HepG2 (cell line): ENCODE results near the gene DSTN. TPM values are rescaled to one million over a fixed set of nuclear protein-coding genes. Genes with fewer than 3 reads are reported as not detected.
A peak's percentile ranks its signal among the peaks of the same experiment; 100 is the strongest.

Experiments used
- ATAC-seq: fragments of 200-7000 bp; cut with Tn5 transposase; 3 replicates; pipeline ENCODE4 v1.9.1; 2020; ENCODE audit warnings: mild to moderate bottlenecking, moderate library complexity
- BruUV-seq: library from RNA; stranded (reverse); fragments of 400-500 nt; replicated peaks from 2 replicates; lab custom pipeline; 2021; lab: Mats Ljungman, UMichigan
- CTCF ChIA-PET: fragments of 300-600 bp; formaldehyde crosslinking; extraction: SDS; loops from one replicate; lab custom pipeline; 2021; ENCODE audit warnings: low total read pairs, inconsistent platforms, low intra/inter-chr PET ratio; lab: Yijun Ruan, JAX
- POLR2A ChIA-PET: fragments of 350-600 bp; sonication (Branson Sonifier 250); formaldehyde crosslinking; loops from one replicate; lab custom pipeline; 2020; ENCODE audit warnings: antibody characterized with exemption, inconsistent platforms; lab: Yijun Ruan, JAX
- DNase-seq: peaks from one replicate; pipeline ENCODE4 v3.0.0-alpha.2; 2015; ENCODE audit warnings: low spot score
- FAIRE-seq: peaks from 3 replicates; lab custom pipeline; 2011; peaks lifted over from hg19 to GRCh38; lab: Jason Lieb, UNC
- H2AFZ ChIP-seq: one replicate; pipeline ENCODE4 v1.6.1; 2011; ENCODE audit warnings: low read length, inconsistent platforms
- H3K27ac ChIP-seq: fragments of 300-600 bp; 3 replicates; pipeline ENCODE4 v1.8.0; 2011; ENCODE audit warnings: mixed run types, mild to moderate bottlenecking, mixed read lengths, low read length, inconsistent platforms; ENCODE audit not compliant: insufficient read depth; ENCODE audit errors: extremely low read length
- H3K27me3 ChIP-seq, 2 experiments: fragments of 200-600 bp in 1 of 2; 2 replicates in 1 of 2; 3 replicates in 1 of 2; pipeline versions ENCODE4 v1.6.0 to v1.8.0; 2011; ENCODE audit warnings: low read length in 2 of 2, mild to moderate bottlenecking in 2 of 2, moderate library complexity in 2 of 2, inconsistent platforms in 1 of 2; ENCODE audit not compliant: insufficient read depth in 2 of 2, control insufficient read depth in 1 of 2
- H3K36me3 ChIP-seq, 2 experiments: fragments of 200-600 bp in 1 of 2; replicated peaks in 1 of 2; 2 replicates in 1 of 2; 3 replicates in 1 of 2; pipeline versions ENCODE4 v1.5.1 to v1.8.0; 2011; ENCODE audit warnings: low read length in 2 of 2, inconsistent platforms in 1 of 2; ENCODE audit not compliant: insufficient read depth in 2 of 2, control insufficient read depth in 1 of 2
- H3K4me1 ChIP-seq: 2 replicates; pipeline ENCODE4 v1.5.1; 2012; ENCODE audit warnings: low read length, inconsistent platforms; ENCODE audit not compliant: insufficient read depth
- H3K4me2 ChIP-seq: 2 replicates; pipeline ENCODE4 v1.6.0; 2011; ENCODE audit warnings: low read depth, low read length, inconsistent platforms
- H3K4me3 ChIP-seq, 3 experiments: fragments of 200-600 bp in 1 of 3; sonication (generic), shearing (Covaris generic) in 1 of 3; replicated peaks in 1 of 3; 2 replicates each; pipeline ENCODE4 v1.5.1; 2011 to 2016; ENCODE audit warnings: low read length in 3 of 3, inconsistent platforms in 2 of 3, low read depth in 2 of 3, mild to moderate bottlenecking in 2 of 3, control low read depth in 1 of 3, mixed read lengths in 1 of 3; ENCODE audit not compliant: insufficient read depth in 1 of 3
- H3K79me2 ChIP-seq: one replicate; pipeline ENCODE4 v1.6.1; 2011; ENCODE audit warnings: low read length, inconsistent platforms; ENCODE audit not compliant: insufficient read depth
- H3K9ac ChIP-seq: 2 replicates; pipeline ENCODE4 v1.6.0; 2011; ENCODE audit warnings: mild to moderate bottlenecking, low read depth, low read length, inconsistent platforms; ENCODE audit not compliant: insufficient read depth
- H3K9me3 ChIP-seq: 2 replicates; pipeline ENCODE4 v1.5.1; 2012; ENCODE audit warnings: mild to moderate bottlenecking, low read length
- H4K20me1 ChIP-seq: 2 replicates; pipeline ENCODE4 v1.6.0; 2011; ENCODE audit warnings: inconsistent platforms, mild to moderate bottlenecking, low read length, moderate library complexity; ENCODE audit not compliant: insufficient read depth
- AHR ChIP-seq: IDR thresholded peaks from 2 replicates; pipeline ENCODE4 v1.6.1; 2018; ENCODE audit warnings: missing genetic modification reagents, missing compliant biosample characterization
- FOXO1 ChIP-seq: sonication (generic); formaldehyde crosslinking; IDR thresholded peaks from 2 replicates; pipeline ENCODE4 v1.4.0; 2020; ENCODE audit warnings: missing genetic modification reagents
- FOXP4 ChIP-seq: sonication (generic); formaldehyde crosslinking; IDR thresholded peaks from 2 replicates; pipeline ENCODE4 v1.4.0; 2020; ENCODE audit warnings: missing genetic modification reagents
- JARID2 ChIP-seq: sonication (generic); formaldehyde crosslinking; IDR thresholded peaks from 2 replicates; pipeline ENCODE4 v1.8.1; 2023; ENCODE audit warnings: missing genetic modification reagents, inconsistent platforms; ENCODE audit not compliant: insufficient replicate concordance
- MXD4 ChIP-seq: IDR thresholded peaks from 2 replicates; pipeline ENCODE4 v1.6.1; 2016; ENCODE audit warnings: mild to moderate bottlenecking, missing biosample characterization, missing genetic modification reagents
- RXRB ChIP-seq: IDR thresholded peaks from 2 replicates; pipeline ENCODE4 v1.6.1; 2016; ENCODE audit warnings: borderline replicate concordance, missing genetic modification reagents, missing compliant biosample characterization
- SAP130 ChIP-seq: IDR thresholded peaks from 2 replicates; pipeline ENCODE4 v1.6.1; 2016; ENCODE audit warnings: low read depth
- SCMH1 ChIP-seq: sonication (generic); formaldehyde crosslinking; IDR thresholded peaks from 2 replicates; pipeline ENCODE4 v1.9.0; 2021; ENCODE audit warnings: missing genetic modification reagents, mild to moderate bottlenecking, borderline replicate concordance
- SMC3 ChIP-seq: IDR thresholded peaks from 2 replicates; pipeline ENCODE4 v1.6.1; 2011; ENCODE audit warnings: low read length, improper control_type of control experiment
- SOX6 ChIP-seq, 2 experiments: fragments of 450-650 bp in 1 of 2; sonication (generic) in 1 of 2; formaldehyde crosslinking in 1 of 2; IDR thresholded peaks; 2 replicates each; pipeline versions ENCODE4 v1.4.0 to v1.6.1; 2017 to 2020; ENCODE audit warnings: antibody characterized with exemption in 1 of 2, mild to moderate bottlenecking in 1 of 2, missing genetic modification reagents in 1 of 2
- TFDP1 ChIP-seq: IDR thresholded peaks from 2 replicates; pipeline ENCODE4 v1.6.1; 2016; ENCODE audit warnings: missing compliant biosample characterization, missing genetic modification reagents, borderline replicate concordance
- ZBTB38 ChIP-seq: sonication (generic); formaldehyde crosslinking; IDR thresholded peaks from 2 replicates; pipeline ENCODE4 v1.5.1; 2020; ENCODE audit warnings: mild to moderate bottlenecking, missing genetic modification reagents
- ZNF224 ChIP-seq: sonication (generic); formaldehyde crosslinking; IDR thresholded peaks from 2 replicates; pipeline ENCODE4 v1.5.0; 2020; ENCODE audit warnings: mild to moderate bottlenecking, missing genetic modification reagents
- ZNF501 ChIP-seq: sonication (generic); formaldehyde crosslinking; IDR thresholded peaks from 2 replicates; pipeline ENCODE4 v1.5.1; 2020; ENCODE audit warnings: mild to moderate bottlenecking, moderate library complexity, missing genetic modification reagents
- ZNF687 ChIP-seq: sonication (generic); formaldehyde crosslinking; IDR thresholded peaks from 2 replicates; pipeline ENCODE4 v1.5.1; 2020; ENCODE audit warnings: mild to moderate bottlenecking, missing genetic modification reagents, moderate library complexity
- ZNF792 ChIP-seq: IDR thresholded peaks from 2 replicates; pipeline ENCODE4 v1.6.1; 2016
- ZSCAN12 ChIP-seq: sonication (generic); formaldehyde crosslinking; IDR thresholded peaks from 2 replicates; pipeline ENCODE4 v1.9.0; 2021; ENCODE audit warnings: mild to moderate bottlenecking, missing genetic modification reagents
- WGBS: methylation state at CpG from one replicate; pipeline ENCODE4 v1.1.6; 2017; ENCODE audit warnings: low lambda C conversion rate; 5-methylcytosine and 5-hydroxymethylcytosine counted together
- in situ Hi-C: cut with HindIII; loops from 2 replicates; pipeline ENCODE4 v1.10.0; 2017; ENCODE audit warnings: low pct_unique_long_range_greater_than_20kb; ENCODE audit not compliant: extremely low pct_ligation_motif_present
- intact Hi-C: fragments of 100-400 bp; cut with micrococcal nuclease; formaldehyde crosslinking; loops from one replicate; pipeline ENCODE4 v1.10.0; 2022; ENCODE audit not compliant: unreplicated experiment
- polyA plus RNA-seq, 8 experiments: library from polyadenylated mRNA; depleted of rRNA in 3 of 8; stranded (reverse) in 7 of 8; unstranded in 1 of 8; fragments of >200 nt; fragmentation: Illumina TruSeq in 4 of 8; extraction: Trizol in 4 of 8; gene quantifications; 2 replicates each; pipeline versions ENCODE4 v1.2.1 to v1.2.3, GENCODE V29; 2011 to 2016; ENCODE audit warnings: low read depth in 4 of 8, missing spikeins in 1 of 8, mixed read lengths in 1 of 8; ENCODE audit not compliant: insufficient read depth in 1 of 8
- total RNA-seq, 5 experiments: library from RNA; depleted of rRNA; stranded (reverse); fragments of >200 nt; fragmentation: Illumina TruSeq; extraction: Trizol; gene quantifications; 2 replicates each; pipeline ENCODE4 v1.2.3, GENCODE V29; 2016; ENCODE audit warnings: low read depth in 1 of 5

The DSTN gene
- total and polyA plus RNA-seq, 2 of the 13 experiments (the other 11 are each of a cell fraction or from before 2014, with no cell fraction given) = 27.6 to 106 TPM

- DNase-seq (peak; percentile 90), FAIRE-seq (peak; percentile 99), ATAC-seq (peak; percentile 100)
- Histone ChIP-seq H3K4me3 (peak overlapping the region in 1 of 3 experiments; percentile 18; a peak in 1 of 6 replicates), H3K9me3 (no peaks in the 10 kb centered on the region), H3K4me1 (peaks cover 23% of the 10 kb centered on the region), H3K36me3 (no peaks in the 10 kb centered on the region), H4K20me1 (no peaks in the 10 kb centered on the region), H3K9ac (no peak overlapping the region), H3K27ac (no peak overlapping the region), H3K79me2 (no peaks in the 10 kb centered on the region), H3K4me2 (peak overlapping the region; percentile 37), H3K27me3 (peaks cover 0 to 2% of the 10 kb centered on the region in 2 experiments; a peak in 1 of 5 replicates), H2AFZ (no peak overlapping the region)
- 2% methylated on average over 6 of the region's 6 CpGs for WGBS
- CTCF ChIA-PET = interaction anchor here (1.3 to 4.1 kb wide), 9 partner anchors 32 to 459 kb away, joined by 6 to 47 read pairs (median 13); partner anchors contain the start of gene DSTN
- no TSS peak for BruUV-seq
- in situ Hi-C loops (loop anchor here (5.0 to 10.0 kb wide), 2 partner anchors 75 to 398 kb away; no protein-coding TSS in a partner anchor), intact Hi-C loops (loop anchor here (1.0 kb wide), 6 partner anchors 32 to 402 kb away; partner anchors contain the start of gene DSTN)
- POLR2A ChIA-PET = interaction anchor here (0.8 to 1.3 kb wide), 5 partner anchors 27 to 358 kb away, joined by 3 to 7 read pairs (median 3); partner anchors contain the start of gene DSTN
- TF ChIP-seq FOXO1 (CRISPR knock-in tag) (0 out of 2 replicates have a peak, but pooled peaks have one; percentile 22), FOXP4 (CRISPR knock-in tag) (peak; percentile 51; the same call in 1 of the 2 replicates), TFDP1 (CRISPR knock-in tag) (peak; percentile 78), ZSCAN12 (CRISPR knock-in tag) (no peak), SOX6 (IDR thresholded peaks at IDR 0.05) (no peak), SOX6 (CRISPR knock-in tag; IDR thresholded peaks at IDR 0.05) (peak; percentile 43; the same call in 1 of the 2 replicates), ZBTB38 (CRISPR knock-in tag) (0 out of 2 replicates have a peak, but pooled peaks have one; percentile 28), ZNF687 (CRISPR knock-in tag) (peak; percentile 24; the same call in 1 of the 2 replicates), ZNF501 (CRISPR knock-in tag) (peak; percentile 82), RXRB (CRISPR knock-in tag) (peak; percentile 55; the same call in 1 of the 2 replicates), ZNF792 (CRISPR knock-in tag) (0 out of 2 replicates have a peak, but pooled peaks have one; percentile 40), SAP130 (CRISPR knock-in tag) (peak; percentile 82), SCMH1 (CRISPR knock-in tag) (no peak), JARID2 (CRISPR knock-in tag) (peak; percentile 97), ZNF224 (CRISPR knock-in tag) (peak; percentile 20; the same call in 1 of the 2 replicates), AHR (peak; percentile 65; the same call in 1 of the 2 replicates), SMC3 (peak; percentile 100), MXD4 (peak; percentile 89)
Measured at GRCh38 chr20:17536944-17537444, 32.9 kb upstream of the DSTN start.
